Cardiac muscle cell (in vitro differentiated cells and primary cell): ENCODE data around the gene ABAT. TPM values are rescaled to one million over a fixed set of nuclear protein-coding genes. Genes with fewer than 3 reads are reported as not detected.

Experiments
- DNase-seq, 2 donors: peaks; one replicate each; pipeline versions ENCODE4 v3.0.0 to v3.0.0-alpha.2; 2010 to 2017; ENCODE audit warnings: low read depth in 1 of 2, low spot score in 1 of 2
- H3K27ac ChIP-seq: fragments of 200-600 bp; sonication (generic); 2 replicates; pipeline ENCODE4 v1.5.1; 2016
- H3K27me3 ChIP-seq: fragments of 200-600 bp; sonication (generic); 2 replicates; pipeline ENCODE4 v1.6.0; 2016; ENCODE audit warnings: control low read depth
- H3K36me3 ChIP-seq: fragments of 200-600 bp; sonication (generic); 2 replicates; pipeline ENCODE4 v1.5.1; 2016; ENCODE audit warnings: control low read depth
- H3K4me1 ChIP-seq: fragments of 200-600 bp; sonication (generic); 2 replicates; pipeline ENCODE4 v1.8.1; 2017; ENCODE audit warnings: low read depth, mild to moderate bottlenecking, mixed run types
- H3K4me3 ChIP-seq: fragments of 200-600 bp; sonication (generic); 2 replicates; pipeline ENCODE4 v1.5.1; 2016; ENCODE audit warnings: mild to moderate bottlenecking
- H3K9me3 ChIP-seq: fragments of 200-600 bp; sonication (generic); 2 replicates; pipeline ENCODE4 v1.5.1; 2017; ENCODE audit warnings: low read depth, mild to moderate bottlenecking, control low read depth
- CTCF ChIP-seq: IDR thresholded peaks from 2 replicates; pipeline ENCODE4 v1.5.1; 2012; ENCODE audit warnings: low read depth, mild to moderate bottlenecking, low read length
- polyA plus RNA-seq: library from polyadenylated mRNA; unstranded; fragments of >200 nt; fragmentation: Nextera tagmentation; extraction: Ambion mirVana; gene quantifications from 2 replicates; pipeline ENCODE4 v1.2.1, GENCODE V29; 2016
- total RNA-seq: library from RNA; depleted of rRNA; stranded (reverse); fragments of >200 nt; gene quantifications from 2 replicates; pipeline ENCODE4 v1.2.3, GENCODE V29; 2016

Gene ABAT
- total and polyA plus RNA-seq, 2 experiments from 2014 or later, result 54.4 to 71.4 TPM

DNA sequence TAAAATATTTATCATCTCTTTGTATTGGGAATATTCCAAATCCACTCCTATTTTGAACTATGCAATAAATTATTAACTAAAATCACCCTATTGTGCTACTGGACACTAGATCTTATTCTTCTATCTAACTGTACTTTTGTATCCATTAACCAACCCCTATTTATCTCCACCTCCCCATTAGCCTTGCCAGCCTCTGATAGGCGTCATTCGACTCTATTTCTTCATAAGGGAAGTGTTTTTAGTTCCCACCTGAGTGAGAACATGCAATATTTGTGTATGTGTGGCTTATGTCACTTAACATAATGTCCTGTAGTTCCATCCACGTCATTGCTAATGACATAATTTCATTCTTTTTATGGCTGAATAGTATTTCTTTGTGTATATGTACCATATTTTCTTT lies 99.1 kb downstream of the ABAT start:
- H3K4me1 ChIP-seq, result no peaks in the 10 kb centered on the region
- H3K27ac ChIP-seq, result no peak overlapping the region
- peaks cover 44% of the 10 kb centered on the region for H3K36me3 ChIP-seq
- H3K27me3 ChIP-seq, result no peaks in the 10 kb centered on the region
- H3K4me3 ChIP-seq, result no peak overlapping the region
- H3K9me3 ChIP-seq, result no peaks in the 10 kb centered on the region
- no peak for TF ChIP-seq CTCF
- no peak for DNase-seq

DNA sequence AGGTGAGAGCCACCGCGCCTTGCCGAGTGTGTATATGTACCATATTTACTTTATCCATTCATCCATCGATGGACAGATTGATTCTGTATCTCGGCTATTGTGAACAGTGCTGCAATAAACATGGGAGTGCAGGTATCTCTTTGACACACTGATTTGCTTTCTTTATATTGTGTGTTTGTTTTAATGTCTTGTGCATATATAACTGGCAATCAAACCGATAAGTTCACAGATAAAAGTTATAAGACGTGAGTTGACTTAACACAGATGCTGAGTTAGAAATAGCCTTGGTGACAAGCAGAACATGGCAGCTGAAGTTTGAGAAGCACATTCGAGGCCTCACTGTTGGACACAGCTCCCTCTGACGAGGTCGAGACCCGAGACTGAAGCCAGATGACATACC lies 99.8 kb downstream of the ABAT start:
- Histone ChIP-seq H3K4me3 (no peak overlapping the region), H3K9me3 (no peaks in the 10 kb centered on the region), H3K4me1 (no peaks in the 10 kb centered on the region), H3K27me3 (no peaks in the 10 kb centered on the region), H3K27ac (no peak overlapping the region), H3K36me3 (peaks cover 39% of the 10 kb centered on the region)
- TF ChIP-seq CTCF, result no peak
- no peak for DNase-seq

DNA sequence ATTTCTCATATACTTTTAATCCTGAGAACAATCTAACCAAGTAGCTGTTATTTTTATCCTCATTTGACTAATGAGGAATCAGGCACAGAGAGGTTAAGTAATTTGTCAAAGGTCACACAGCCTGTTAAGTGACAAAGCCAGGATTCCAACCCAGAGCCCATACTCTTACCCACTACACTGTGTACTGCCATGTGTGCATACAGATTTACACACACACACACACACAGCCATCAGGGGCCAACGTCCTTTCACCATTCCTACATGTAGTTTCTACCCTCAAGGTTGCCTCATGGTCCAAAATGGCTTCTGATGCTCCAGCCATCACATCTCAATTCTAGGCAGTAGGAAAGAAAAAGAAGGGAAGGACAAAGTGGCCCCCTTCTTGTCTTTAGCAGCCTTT lies 100.9 kb downstream of the ABAT start:
- Histone ChIP-seq H3K4me3 (no peak overlapping the region), H3K27me3 (no peaks in the 10 kb centered on the region), H3K36me3 (peaks cover 34% of the 10 kb centered on the region), H3K9me3 (no peaks in the 10 kb centered on the region), H3K4me1 (no peaks in the 10 kb centered on the region), H3K27ac (no peak overlapping the region)
- TF ChIP-seq CTCF, result no peak
- DNase-seq, result no peak

GRCh38 chr16:8776129-8776584 lies 101.7 kb downstream of the ABAT start:
- Histone ChIP-seq H3K27me3 (no peaks in the 10 kb centered on the region), H3K4me1 (no peaks in the 10 kb centered on the region), H3K4me3 (no peak overlapping the region), H3K27ac (no peak overlapping the region), H3K9me3 (no peaks in the 10 kb centered on the region), H3K36me3 (peaks cover 32% of the 10 kb centered on the region)
- no peak for TF ChIP-seq CTCF
- DNase-seq, result no peak

DNA sequence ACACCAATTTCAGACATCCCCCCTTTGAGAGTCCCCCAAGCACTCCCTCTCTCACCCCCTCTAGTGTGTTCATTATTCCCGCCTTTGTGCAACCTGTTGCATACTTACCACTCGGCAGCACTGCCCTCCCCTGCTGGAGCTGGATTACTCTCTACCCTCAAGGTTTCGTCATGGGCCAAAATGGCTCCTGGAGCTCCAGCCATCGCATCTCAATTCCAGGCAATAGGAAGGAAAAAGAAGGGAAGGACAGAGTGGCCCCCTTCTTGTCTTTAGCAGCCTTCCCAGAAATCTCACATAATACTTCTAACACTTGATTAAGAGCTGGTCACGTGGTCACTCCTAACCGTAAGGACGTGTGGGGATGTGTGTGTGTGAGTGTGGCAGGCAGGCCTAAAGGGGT lies 102.8 kb downstream of the ABAT start:
- no peaks in the 10 kb centered on the region for H3K27me3 ChIP-seq
- H3K9me3 ChIP-seq, result no peaks in the 10 kb centered on the region
- no peak for DNase-seq
- peaks cover 32% of the 10 kb centered on the region for H3K36me3 ChIP-seq
- TF ChIP-seq CTCF, result no peak
- H3K4me3 ChIP-seq, result no peak overlapping the region
- no peaks in the 10 kb centered on the region for H3K4me1 ChIP-seq
- H3K27ac ChIP-seq, result no peak overlapping the region

GRCh38 chr16:8781797-8782196 lies 107.4 kb downstream of the ABAT start:
- peaks cover 15% of the 10 kb centered on the region for H3K36me3 ChIP-seq
- no peak overlapping the region for H3K27ac ChIP-seq
- no peaks in the 10 kb centered on the region for H3K9me3 ChIP-seq
- no peak for DNase-seq
- H3K4me3 ChIP-seq, result no peak overlapping the region
- no peaks in the 10 kb centered on the region for H3K27me3 ChIP-seq
- no peak for TF ChIP-seq CTCF
- H3K4me1 ChIP-seq, result no peaks in the 10 kb centered on the region
